Measurements from ENCODE around the gene HSF5.
"Not testable (repeated sequence)": the region's sequence is repeated elsewhere in the genome, so short reads cannot be mapped to it uniquely, and the experiment has no call there.

Gene HSF5

DNA sequence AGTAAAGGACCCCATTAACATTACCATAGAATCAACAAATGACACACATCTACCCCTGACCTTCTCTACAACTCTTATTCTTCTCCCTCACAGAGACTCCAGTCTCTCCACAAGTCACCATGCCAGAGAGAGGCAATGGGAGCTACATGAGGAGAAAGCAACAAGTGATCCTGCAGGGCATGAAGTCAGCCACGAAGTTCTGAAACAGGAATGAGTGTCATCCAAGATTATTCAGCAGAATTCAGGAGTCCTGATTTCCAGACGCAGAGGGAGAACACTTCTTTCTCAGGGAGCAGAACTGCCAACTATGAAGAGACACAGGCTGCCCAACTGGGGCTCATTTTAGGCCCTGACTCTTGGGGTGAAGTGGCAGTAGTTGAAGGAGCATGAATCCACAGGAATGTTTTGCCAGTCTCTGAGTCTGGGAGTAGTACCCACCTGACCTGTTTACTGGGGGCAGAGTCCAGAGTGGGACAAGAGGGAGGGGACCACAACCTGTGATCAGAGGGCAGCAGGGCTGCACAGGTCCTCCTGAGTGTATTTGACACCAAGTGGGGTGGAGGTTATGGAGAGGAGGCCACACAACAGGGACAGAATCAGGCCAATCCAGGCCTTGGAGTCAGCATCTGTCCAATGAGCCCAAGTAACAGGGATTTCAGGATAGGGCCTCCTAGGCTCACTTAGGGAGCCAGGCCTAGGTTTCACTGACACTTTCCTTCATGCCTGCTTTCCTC, 28.6 kb upstream of the HSF5 start:
- DNase-seq: no peak

DNA sequence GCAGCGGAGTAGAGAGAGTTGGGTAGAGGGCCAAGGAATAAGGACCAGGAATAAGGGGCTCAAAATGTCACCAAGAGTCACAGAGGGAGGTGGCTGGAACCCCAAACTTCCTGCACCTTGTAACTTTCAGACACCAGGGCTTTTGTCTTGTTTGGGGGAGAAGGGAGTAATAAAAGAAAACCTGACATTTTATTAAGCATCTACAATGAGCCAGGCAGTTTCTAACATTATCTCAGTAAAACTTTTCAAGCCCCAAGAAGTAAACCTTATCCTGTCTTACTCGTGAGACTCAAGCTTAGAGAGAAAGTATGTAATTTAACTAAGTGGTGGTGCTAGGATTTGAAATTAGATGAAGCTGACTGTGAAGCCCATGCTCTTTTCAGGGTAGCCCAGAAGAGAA, 27.1 kb upstream of the HSF5 start:
- DNase-seq: no peak

DNA sequence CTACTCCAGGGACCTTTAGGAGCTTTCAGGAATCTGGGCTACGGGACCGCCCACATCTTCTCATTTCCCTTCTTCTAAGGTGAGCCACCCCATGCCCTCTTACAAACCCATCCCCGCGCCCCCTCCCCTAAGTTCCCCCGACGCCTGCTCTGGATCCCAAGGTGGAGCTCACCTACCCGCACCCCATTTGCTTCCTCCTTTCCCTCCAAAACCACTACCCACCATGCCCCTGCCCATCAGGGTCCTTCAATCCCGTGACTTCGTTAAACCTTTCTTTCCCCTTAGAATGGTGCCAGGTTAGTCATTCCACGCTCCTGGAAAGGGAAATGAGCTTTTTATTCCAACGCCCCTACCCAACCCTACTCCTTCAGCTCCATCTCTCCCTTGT, 26.6 kb upstream of the HSF5 start:
- DNase-seq: no peak

- DNase-seq: peak; percentile 33 to 55 (median 44)
These were observed 26.0 kb upstream of the HSF5 start, which contains the start of gene MTMR4 for GRCh38 chr17:58513965-58514769. Gene MTMR4, minus strand, starts transcription at chr17:58514638. Its CDS starts 231 bp downstream, at chr17:58514407.

GRCh38 chr17:58513267-58513964, 25.2 kb upstream of the HSF5 start:
- no peak for DNase-seq

GRCh38 chr17:58510075-58510474, 21.9 kb upstream of the HSF5 start:
- DNase-seq: no peak

- DNase-seq: no peak
These were observed 20.3 kb upstream of the HSF5 start for GRCh38 chr17:58508341-58509067.

DNA sequence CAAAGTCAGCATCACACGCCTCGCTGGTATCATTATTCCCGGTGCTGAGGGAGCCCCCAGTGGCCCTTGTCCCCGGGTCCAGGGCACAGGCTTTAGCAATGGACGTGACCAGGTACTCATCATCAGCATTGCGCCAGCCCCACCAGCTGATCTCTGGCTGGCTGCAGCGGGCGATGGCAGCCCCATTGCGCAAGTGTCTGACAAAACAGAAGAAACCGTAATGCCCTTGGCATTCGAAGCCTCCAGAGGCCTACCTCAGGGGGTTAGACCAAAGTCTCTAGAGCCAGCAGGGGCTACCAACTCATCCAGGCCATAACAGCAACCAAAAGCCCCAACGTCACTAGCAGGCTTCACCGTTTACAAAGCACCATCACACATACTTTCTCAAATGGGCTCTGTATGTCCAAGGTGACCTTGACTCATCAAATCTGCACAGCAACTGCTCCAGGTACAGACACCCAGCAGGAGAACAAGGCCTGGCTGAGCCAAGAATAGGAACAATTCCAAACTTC, 19.0 kb upstream of the HSF5 start:
- DNase-seq: no peak

DNA sequence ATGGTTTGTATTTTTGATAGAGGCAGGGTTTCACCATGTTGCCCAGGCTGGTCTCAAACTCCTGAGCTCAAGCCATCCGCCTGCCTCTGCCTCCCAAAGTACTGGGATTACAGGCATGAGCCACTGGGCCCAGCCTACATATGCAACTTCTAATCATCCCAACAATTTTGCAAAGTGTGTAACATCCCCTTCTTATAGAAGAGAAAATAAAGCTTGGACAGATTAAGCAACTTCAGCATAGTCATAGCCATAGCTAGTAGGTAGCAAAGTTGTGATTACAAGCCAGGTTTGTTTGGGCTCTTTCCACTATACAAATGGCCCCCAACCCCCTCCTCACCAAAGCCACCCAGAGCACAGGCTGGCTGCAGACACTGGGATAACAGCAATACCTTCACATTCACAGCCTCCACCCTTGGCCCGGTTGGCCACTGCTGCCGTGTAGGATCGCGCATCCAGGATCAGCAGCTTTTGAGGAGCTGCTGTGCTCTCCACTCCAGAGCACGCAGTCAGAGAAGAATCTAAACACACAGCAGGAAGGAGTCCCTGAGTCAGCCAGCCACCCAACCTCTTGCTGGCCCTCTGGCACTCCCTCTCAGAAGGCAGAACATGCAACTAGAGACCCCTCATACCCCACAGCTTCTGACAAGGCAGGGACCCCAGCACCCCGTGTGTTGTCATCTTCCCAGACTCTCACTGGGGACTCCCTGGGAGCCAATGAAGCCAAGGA, 18.3 kb upstream of the HSF5 start:
- DNase-seq: no peak

GRCh38 chr17:58504826-58505351, 16.7 kb upstream of the HSF5 start:
- no peak for DNase-seq

DNA sequence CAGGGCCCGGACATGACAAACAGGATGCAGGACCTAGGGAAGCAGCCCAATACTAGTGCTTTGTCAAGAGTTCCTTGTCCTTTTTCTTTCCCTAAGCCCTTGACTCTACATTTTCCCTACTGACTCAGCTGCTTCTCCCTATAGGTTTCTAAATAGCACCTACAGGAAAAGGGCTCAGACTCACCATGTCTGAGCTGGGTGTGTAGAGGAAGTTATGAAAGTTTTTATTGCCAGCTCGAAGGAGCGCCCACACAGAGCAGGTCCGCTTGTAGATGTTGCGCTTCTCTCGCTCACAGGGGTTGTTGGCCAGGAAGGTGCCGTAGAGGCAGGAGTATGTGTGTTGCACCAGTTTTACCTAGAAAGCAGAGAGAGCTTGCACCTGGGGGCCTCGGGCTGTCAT, 15.7 kb upstream of the HSF5 start:
- DNase-seq: no peak

GRCh38 chr17:58503134-58503533, 14.9 kb upstream of the HSF5 start:
- DNase-seq: not testable (repeated sequence)

DNA sequence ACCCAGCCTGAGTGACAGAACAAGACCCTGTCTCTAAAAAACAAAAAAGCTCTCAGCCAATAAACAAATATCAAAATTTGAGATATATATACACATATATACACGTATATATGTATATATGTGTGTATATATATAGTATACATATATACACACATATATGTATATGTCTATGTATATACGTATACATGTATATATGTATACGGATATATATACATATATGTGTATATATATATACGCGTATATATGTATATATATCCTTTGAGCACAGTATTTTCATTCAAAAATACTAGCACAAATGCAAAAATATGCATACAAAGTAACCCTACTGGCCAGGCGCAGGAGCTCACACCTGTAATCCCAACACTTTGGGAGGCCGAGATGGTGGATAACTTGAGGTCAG, 13.2 kb upstream of the HSF5 start:
- DNase-seq: no peak

DNA sequence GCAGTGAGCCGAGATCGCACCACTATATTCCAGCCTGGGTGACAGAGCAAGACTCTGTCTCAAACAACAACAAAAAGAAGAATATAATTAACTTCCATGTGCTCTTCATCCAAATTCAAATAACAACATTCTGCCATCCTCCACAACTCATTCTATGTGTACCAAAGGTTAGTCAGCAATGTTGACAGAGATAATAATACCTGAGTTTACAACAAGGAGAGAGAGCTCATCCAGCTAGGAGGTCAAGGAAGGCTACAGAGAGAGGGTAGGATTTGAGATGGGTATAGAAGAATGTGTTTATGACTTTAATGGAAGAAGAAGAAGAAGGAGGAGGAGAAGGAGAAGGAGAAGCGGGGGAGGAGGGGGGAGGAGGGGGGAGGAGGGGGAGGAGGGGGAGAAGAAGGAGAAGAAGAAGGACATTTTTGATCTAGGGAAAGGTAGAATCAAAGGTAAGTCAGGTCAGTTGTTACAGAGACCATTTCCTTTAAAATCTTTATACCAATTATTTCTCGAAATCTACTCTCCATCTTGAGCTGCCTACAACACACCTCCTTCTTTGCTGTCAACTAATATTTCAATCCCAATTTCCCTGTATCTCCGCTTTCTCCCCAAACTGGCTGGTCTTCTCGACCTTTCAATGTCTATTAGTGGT, 10.1 kb upstream of the HSF5 start:
- DNase-seq: no peak

DNA sequence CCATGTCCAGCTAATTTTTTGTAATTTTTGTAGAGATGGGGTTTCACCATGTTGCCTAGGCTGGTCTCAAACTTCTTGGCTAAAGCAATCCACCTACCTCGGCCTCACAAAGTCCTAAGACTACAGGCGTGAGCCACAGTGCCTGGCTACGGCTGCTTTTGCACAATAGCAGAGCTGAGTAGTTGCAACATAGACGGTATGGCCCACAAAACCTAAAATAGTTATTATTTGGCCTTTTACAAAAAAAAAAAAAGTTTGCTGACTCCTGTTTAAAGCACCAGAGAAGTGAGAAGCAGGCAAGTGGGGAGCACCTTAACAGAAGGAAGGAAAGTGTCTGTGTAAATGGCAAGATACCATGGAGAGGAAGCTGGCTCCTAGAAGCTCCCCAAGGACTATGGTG, 5.3 kb upstream of the HSF5 start:
- DNase-seq: no peak

- no peak for DNase-seq
These were observed 4.3 kb upstream of the HSF5 start for GRCh38 chr17:58492238-58493121.

- DNase-seq: no peak
These were observed 3.4 kb upstream of the HSF5 start for GRCh38 chr17:58491510-58492045.

DNA sequence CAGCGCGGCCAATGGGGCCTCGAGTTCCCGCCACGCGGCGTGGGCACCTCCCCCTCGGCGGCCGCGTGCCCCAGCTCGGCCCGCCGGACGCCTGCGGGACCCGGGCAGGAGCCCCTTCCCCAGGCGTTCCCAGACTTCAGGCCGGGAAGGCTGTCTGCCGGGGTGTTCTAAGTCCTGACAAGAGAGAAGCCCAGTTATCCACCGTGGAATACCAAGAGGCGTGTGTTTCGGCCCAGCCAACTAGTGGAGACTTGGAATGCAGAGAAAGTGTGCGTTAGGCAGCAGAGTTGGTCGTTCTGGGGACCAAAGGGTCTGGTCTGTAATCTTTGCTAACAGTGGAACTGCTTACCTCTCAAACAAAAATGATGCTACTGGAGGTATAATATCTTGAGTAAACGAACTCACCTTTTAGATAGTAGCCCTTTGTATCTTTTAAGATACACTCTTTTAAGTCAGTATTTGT, 251 bp upstream of the HSF5 start:
- DNase-seq: no peak

GRCh38 chr17:58484600-58484999, 3.6 kb downstream of the HSF5 start:
- DNase-seq: no peak

DNA sequence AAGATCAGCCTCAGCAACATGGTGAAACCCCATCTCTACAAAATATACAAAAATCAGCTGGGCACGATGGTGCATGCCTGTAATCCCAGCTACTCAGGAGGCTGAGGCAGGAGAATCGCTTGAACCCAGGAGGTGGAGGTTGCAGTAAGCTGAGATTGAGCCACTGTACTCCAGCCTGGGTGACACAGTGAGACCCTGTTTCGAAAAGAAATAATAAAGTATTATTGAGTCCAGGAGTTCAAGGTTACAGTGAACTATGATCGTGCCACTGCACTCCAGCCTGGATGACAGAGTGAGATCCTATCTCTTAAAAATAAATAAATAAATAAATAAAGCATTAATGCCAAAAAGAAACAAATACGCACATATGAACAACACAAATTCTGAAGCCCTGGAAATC, 6.4 kb downstream of the HSF5 start:
- DNase-seq: not testable (repeated sequence)

Data from activated CD4-positive, CD25-positive, alpha-beta regulatory T cell (primary cell).